Lung (tissue), 12 donors: Measurements from ENCODE around the gene ELAPOR1. TPM values are rescaled to one million over a fixed set of nuclear protein-coding genes. Genes with fewer than 3 reads are reported as not detected.
A peak's percentile ranks its signal among the peaks of the same experiment; 100 is the strongest.

Experiments used
- ATAC-seq: fragments of 200-7000 bp; cut with Tn5 transposase; one replicate; pipeline ENCODE4 v1.9.1; 2020; ENCODE audit warnings: moderate number of reproducible peaks; ENCODE audit not compliant: insufficient read depth, low FRiP score
- DNase-seq, 3 donors: peaks; one replicate each; pipeline ENCODE4 v3.0.0-alpha.2; 2013 to 2017
- H3K27ac ChIP-seq, 2 donors: one replicate each; pipeline ENCODE4 v1.5.1; 2013; ENCODE audit warnings: mild to moderate bottlenecking in 2 of 2, moderate library complexity in 2 of 2, control low read depth in 1 of 2, inconsistent platforms in 1 of 2, low read depth in 1 of 2, low read length in 1 of 2
- H3K27me3 ChIP-seq, 3 donors: one replicate each; pipeline ENCODE4 v1.5.1; 2013; ENCODE audit warnings: low read length in 2 of 3; ENCODE audit not compliant: control insufficient read depth in 3 of 3, insufficient read depth in 3 of 3
- H3K36me3 ChIP-seq, 4 donors: one replicate each; pipeline ENCODE4 v1.5.1; 2013; ENCODE audit warnings: low read length in 4 of 4, mild to moderate bottlenecking in 1 of 4, moderate library complexity in 1 of 4; ENCODE audit not compliant: control insufficient read depth in 4 of 4, insufficient read depth in 4 of 4
- H3K4me1 ChIP-seq, 5 donors: one replicate each; pipeline ENCODE4 v1.5.1; 2013; ENCODE audit warnings: low read length in 5 of 5, mild to moderate bottlenecking in 2 of 5, moderate library complexity in 1 of 5; ENCODE audit not compliant: control insufficient read depth in 5 of 5, insufficient read depth in 5 of 5
- H3K4me3 ChIP-seq: one replicate; pipeline ENCODE4 v1.5.1; 2013; ENCODE audit warnings: mild to moderate bottlenecking, control low read depth, moderate library complexity
- H3K9ac ChIP-seq, 2 donors: one replicate each; pipeline ENCODE4 v1.5.1; 2013; ENCODE audit warnings: low read length in 2 of 2, control low read depth in 1 of 2; ENCODE audit not compliant: insufficient read depth in 1 of 2
- H3K9me3 ChIP-seq, 4 donors: one replicate each; pipeline ENCODE4 v1.5.1; 2013; ENCODE audit warnings: low read length in 3 of 4, mild to moderate bottlenecking in 1 of 4, moderate library complexity in 1 of 4; ENCODE audit not compliant: control insufficient read depth in 4 of 4, insufficient read depth in 3 of 4
- WGBS, 2 donors: extraction: QIAGEN DNeasy Blood & Tissue Kit; methylation state at CpG; one replicate each; pipeline ENCODE4 v1.1.7; 2013; 5-methylcytosine and 5-hydroxymethylcytosine counted together
- polyA plus RNA-seq, 2 donors: library from polyadenylated mRNA; stranded (reverse); fragments of 200-250 nt; gene quantifications; one replicate each; pipeline ENCODE4 v1.2.1, GENCODE V29; 2013
- total RNA-seq, 2 donors: library from RNA; depleted of rRNA in 1 of 2; stranded (reverse); fragments of >200 nt in 1 of 2; gene quantifications; one replicate each; pipeline ENCODE4 v1.2.1, GENCODE V29; 2014 to 2021
- TF ChIP-seq, protein P1 (sequence below): IDR thresholded peaks from 2 replicates; pipeline ENCODE4 v1.5.1; 2012; ENCODE audit warnings: mild to moderate bottlenecking; ENCODE audit errors: control extremely low read depth, extremely low read depth
- donor health status: control.
- donor health status: control.
- donor health status: Bipolar disorder and iron deficiency.
- donor health status: healthy.
- donor health status: DM: yes; HTN: yes; CAD: no.

Gene ELAPOR1
- total and polyA plus RNA-seq, 4 donors, result 3.3 to 25.0 (median 8.0) TPM

DNA sequence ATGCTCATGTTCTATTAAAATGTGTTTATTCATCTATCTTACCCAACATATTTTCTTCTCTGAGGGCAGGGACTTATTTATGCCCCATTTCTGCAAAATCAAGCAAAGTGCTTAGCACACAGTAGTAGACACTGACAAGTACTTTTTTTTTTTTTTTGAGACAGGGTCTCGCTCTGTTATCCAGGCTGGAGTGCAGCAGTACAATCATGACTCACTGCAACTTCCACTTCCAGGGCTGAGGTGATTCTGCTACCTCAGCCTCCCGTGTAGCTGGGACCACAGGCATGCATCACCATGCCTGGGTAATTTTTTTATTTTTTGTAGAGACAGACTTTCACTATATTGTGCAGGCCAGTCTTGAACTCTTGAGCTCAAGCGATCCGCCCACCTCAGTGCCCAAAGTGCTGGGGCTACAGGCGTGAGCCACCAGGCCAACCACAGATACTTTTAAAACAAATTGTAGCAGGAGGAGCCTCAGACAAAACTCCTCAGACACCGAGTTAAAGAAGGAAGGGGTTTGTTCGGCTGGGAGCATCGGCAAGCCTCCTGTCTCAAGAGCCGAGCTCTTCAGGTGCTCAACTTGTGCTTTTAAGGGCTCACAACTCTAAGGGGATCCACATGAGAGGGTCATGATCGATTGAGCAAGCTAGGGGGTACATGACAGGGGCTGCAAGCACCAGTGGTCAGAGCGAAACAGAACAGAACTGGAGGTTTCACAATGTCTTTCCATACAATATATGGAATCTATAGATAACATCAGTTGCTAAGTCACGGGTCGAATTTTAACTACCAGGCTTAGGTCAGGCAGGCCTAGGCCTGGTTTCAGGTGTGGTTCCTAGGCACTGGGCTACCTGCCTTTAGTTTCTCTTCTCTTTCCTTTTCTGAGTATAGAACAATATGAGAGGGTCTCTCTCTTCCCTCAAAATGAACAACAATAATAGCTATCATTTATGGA is 29.1 kb upstream of the ELAPOR1 start:
- 82 to 84% methylated on average over 13 of the region's 13 CpGs for WGBS, 2 donors
- DNase-seq (no peak), ATAC-seq (no peak)
- H3K36me3 ChIP-seq, result no peaks in the 10 kb centered on the region
- H3K4me1 ChIP-seq, result peaks cover 0 to 3% (median 0%) of the 10 kb centered on the region in 5 donors
- no peaks in the 10 kb centered on the region for H3K27me3 ChIP-seq
- TF ChIP-seq, protein P1, sequence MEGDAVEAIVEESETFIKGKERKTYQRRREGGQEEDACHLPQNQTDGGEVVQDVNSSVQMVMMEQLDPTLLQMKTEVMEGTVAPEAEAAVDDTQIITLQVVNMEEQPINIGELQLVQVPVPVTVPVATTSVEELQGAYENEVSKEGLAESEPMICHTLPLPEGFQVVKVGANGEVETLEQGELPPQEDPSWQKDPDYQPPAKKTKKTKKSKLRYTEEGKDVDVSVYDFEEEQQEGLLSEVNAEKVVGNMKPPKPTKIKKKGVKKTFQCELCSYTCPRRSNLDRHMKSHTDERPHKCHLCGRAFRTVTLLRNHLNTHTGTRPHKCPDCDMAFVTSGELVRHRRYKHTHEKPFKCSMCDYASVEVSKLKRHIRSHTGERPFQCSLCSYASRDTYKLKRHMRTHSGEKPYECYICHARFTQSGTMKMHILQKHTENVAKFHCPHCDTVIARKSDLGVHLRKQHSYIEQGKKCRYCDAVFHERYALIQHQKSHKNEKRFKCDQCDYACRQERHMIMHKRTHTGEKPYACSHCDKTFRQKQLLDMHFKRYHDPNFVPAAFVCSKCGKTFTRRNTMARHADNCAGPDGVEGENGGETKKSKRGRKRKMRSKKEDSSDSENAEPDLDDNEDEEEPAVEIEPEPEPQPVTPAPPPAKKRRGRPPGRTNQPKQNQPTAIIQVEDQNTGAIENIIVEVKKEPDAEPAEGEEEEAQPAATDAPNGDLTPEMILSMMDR, result no peak
- H3K4me3 ChIP-seq, result no peak overlapping the region
- H3K27ac ChIP-seq, result no peak overlapping the region
- no peak overlapping the region for H3K9ac ChIP-seq
- H3K9me3 ChIP-seq, result peaks cover 0 to 3% (median 0%) of the 10 kb centered on the region in 4 donors

DNA sequence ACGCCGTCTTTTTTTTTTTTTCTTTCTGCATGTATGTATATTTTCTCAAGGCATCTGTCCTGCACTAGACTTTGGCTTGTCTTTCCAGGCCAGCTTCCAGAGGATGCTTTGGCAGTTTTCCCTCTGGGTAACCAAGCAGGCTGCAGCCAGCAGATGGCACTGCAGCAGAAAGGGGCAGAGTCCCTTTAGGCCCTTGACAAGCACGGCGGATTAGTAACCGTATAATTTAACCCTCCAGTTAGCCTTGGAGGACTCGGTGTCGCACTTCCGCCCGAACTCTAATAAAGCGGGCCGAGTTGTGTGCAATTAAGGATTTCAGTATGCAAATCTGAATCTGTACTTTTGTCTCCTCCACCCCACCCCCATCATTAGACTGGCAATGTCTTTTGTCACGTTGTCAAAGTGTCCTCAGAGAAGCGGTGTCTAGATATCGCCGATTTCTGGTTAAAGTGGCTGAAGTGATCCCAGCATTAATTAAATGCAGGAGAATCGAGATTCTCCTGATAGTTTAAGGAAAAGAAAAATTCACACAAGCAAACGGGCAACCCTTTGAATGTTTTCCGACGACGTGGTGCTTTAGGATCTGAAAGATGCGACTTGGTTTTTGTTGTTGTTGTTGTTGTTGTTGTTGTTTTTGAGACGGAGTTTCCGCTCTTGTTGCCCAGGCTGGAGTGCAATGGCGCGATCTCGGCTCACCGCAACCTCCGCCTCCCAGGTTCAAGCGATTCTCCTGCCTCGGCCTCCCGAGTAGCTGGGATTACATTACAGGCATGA is 24.5 kb upstream of the ELAPOR1 start:
- Histone ChIP-seq H3K9me3 (peaks cover 0 to 3% (median 0%) of the 10 kb centered on the region in 4 donors), H3K36me3 (peaks cover 2 to 7% (median 5%) of the 10 kb centered on the region in 4 donors), H3K4me3 (no peak overlapping the region), H3K9ac (no peak overlapping the region), H3K27ac (peak overlapping the region; percentile 85 to 99), H3K4me1 (peaks cover 6 to 16% (median 9%) of the 10 kb centered on the region in 5 donors), H3K27me3 (no peaks in the 10 kb centered on the region)
- 67 to 70% methylated on average over 31 of the region's 31 CpGs for WGBS, 2 donors
- TF ChIP-seq, protein P1, result peak; percentile 16
- DNase-seq (peak; percentile 59 to 71 (median 63)), ATAC-seq (no peak)

DNA sequence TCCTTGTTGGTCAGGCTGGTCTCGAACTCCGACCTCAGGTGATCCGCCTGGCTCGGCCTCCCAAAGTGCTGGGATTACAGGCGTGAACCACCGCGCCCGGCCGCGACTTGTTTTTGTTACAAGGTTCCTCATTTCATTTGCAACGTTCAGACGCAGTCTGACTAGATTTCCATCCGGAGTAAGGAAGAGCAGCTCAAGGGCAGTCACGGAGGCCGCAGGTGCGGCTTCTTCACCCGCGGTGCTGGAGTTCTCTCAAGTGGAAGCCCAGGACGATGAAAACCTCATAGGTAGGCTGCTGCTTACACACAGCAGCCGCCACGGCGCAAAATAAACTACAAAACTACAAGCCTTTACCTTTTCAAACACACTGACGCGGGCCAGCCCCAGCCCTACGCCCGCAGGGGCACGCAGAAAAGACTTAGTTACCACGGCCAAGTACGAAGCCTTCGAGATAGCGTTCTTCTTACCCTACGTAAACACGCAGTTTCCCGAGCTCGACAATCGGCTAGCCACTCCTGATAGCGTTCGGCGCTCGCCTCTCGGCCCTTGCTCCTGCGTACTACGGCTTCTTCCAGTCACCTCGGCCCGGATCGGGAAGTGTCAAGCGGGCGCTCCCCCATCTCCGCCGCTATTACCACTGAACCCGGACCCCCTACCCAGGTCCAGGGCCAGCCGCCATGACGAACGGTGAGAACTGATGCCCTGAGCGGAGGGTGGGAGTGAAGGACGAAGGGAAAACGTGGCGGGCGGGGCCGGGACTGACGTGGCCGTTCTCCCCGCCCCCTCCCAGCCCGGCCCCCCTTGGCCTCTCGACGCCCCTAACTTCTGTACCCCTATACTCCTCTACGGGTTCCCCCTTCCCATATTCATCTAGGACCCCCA is 23.5 kb upstream of the ELAPOR1 start, which contains the start of gene TMEM167B:
TSS of gene TMEM167B (plus strand) at position 569 of the 882 bp plus-strand sequence. CDS start at position 678, 109 bp downstream.
- TF ChIP-seq, protein P1, result no peak
- DNase-seq (peak; percentile 94 to 97 (median 96)), ATAC-seq (peak; percentile 96)
- Histone ChIP-seq H3K27ac (peak within 1 kb of the TSS; percentile 85 to 99), H3K9me3 (peaks cover 0 to 3% (median 0%) of the 10 kb centered on the region in 4 donors), H3K4me1 (peaks cover 6 to 16% (median 9%) of the 10 kb centered on the region in 5 donors), H3K27me3 (no peaks in the 10 kb centered on the region), H3K36me3 (peaks cover 4 to 12% (median 8%) of the 10 kb centered on the region in 4 donors), H3K4me3 (peak within 1 kb of the TSS; percentile 79), H3K9ac (peak within 1 kb of the TSS; percentile 84 to 88)
- WGBS, 2 donors, result 2 to 3% methylated on average over 67 of the region's 67 CpGs
